ENCODE measurements around the gene OR8B8. TPM values are rescaled to one million over a fixed set of nuclear protein-coding genes. Genes with fewer than 3 reads are reported as not detected.

The OR8B8 gene
- polyA plus RNA-seq, 1 experiment: not detected

GRCh38 chr11:124481365-124482323, 36.1 kb upstream of the OR8B8 start:
- TF ChIP-seq, protein P1, sequence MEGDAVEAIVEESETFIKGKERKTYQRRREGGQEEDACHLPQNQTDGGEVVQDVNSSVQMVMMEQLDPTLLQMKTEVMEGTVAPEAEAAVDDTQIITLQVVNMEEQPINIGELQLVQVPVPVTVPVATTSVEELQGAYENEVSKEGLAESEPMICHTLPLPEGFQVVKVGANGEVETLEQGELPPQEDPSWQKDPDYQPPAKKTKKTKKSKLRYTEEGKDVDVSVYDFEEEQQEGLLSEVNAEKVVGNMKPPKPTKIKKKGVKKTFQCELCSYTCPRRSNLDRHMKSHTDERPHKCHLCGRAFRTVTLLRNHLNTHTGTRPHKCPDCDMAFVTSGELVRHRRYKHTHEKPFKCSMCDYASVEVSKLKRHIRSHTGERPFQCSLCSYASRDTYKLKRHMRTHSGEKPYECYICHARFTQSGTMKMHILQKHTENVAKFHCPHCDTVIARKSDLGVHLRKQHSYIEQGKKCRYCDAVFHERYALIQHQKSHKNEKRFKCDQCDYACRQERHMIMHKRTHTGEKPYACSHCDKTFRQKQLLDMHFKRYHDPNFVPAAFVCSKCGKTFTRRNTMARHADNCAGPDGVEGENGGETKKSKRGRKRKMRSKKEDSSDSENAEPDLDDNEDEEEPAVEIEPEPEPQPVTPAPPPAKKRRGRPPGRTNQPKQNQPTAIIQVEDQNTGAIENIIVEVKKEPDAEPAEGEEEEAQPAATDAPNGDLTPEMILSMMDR (IDR thresholded peaks at IDR 0.05; ENCODE audit: low read depth, low read length): no peak
- peak; percentile 10 for DNase-seq (ENCODE audit: low read depth, low spot score)
- Histone ChIP-seq H3K9me3 (ENCODE audit: control insufficient read depth, insufficient read depth, low read length) (no peaks in the 10 kb centered on the region), H3K27me3 (ENCODE audit: control insufficient read depth, insufficient read depth, low read length) (no peaks in the 10 kb centered on the region), H3K4me3 (ENCODE audit: low read depth, low read length) (peak overlapping the region; percentile 39), H3K27ac (ENCODE audit: low read depth, low read length) (no peak overlapping the region)
- ChIA-PET POLR2A (no interaction called here), CTCF (interaction anchor here (1.2 to 1.5 kb wide), 2 partner anchors 66 to 79 kb away, joined by 15 to 16 read pairs; no protein-coding TSS in a partner anchor)

- TF ChIP-seq, protein P1 (IDR thresholded peaks at IDR 0.05; ENCODE audit: low read depth, low read length): no peak
- ChIA-PET POLR2A (no interaction called here), CTCF (no interaction called here)
- Histone ChIP-seq H3K27me3 (ENCODE audit: control insufficient read depth, insufficient read depth, low read length) (no peaks in the 10 kb centered on the region), H3K9me3 (ENCODE audit: control insufficient read depth, insufficient read depth, low read length) (no peaks in the 10 kb centered on the region), H3K27ac (ENCODE audit: low read depth, low read length) (no peak overlapping the region), H3K4me3 (ENCODE audit: low read depth, low read length) (no peak overlapping the region)
- no peak for DNase-seq (ENCODE audit: low read depth, low spot score)
Measured at GRCh38 chr11:124479561-124479960, 34.1 kb upstream of the OR8B8 start.

GRCh38 chr11:124475265-124475664, 29.8 kb upstream of the OR8B8 start:
- Histone ChIP-seq H3K4me3 (ENCODE audit: low read depth, low read length) (no peak overlapping the region), H3K27ac (ENCODE audit: low read depth, low read length) (no peak overlapping the region), H3K9me3 (ENCODE audit: control insufficient read depth, insufficient read depth, low read length) (no peaks in the 10 kb centered on the region), H3K27me3 (ENCODE audit: control insufficient read depth, insufficient read depth, low read length) (no peaks in the 10 kb centered on the region)
- DNase-seq (ENCODE audit: low read depth, low spot score): no peak
- POLR2A ChIA-PET: no interaction called here
- TF ChIP-seq, protein P1 (IDR thresholded peaks at IDR 0.05; ENCODE audit: low read depth, low read length): no peak
- CTCF ChIA-PET: interaction anchor here (0.6 to 1.4 kb wide), 2 partner anchors 73 to 363 kb away, joined by 3 to 8 read pairs; no protein-coding TSS in a partner anchor

GRCh38 chr11:124474779-124475178, 29.3 kb upstream of the OR8B8 start:
- CTCF ChIA-PET: interaction anchor here (0.8 to 1.4 kb wide), 2 partner anchors 13 to 72 kb away, joined by 3 to 8 read pairs; no protein-coding TSS in a partner anchor

More at GRCh38 chr11:124474779-124475178, 29.3 kb upstream of the OR8B8 start:
- Histone ChIP-seq H3K27me3 (ENCODE audit: control insufficient read depth, insufficient read depth, low read length) (no peaks in the 10 kb centered on the region), H3K9me3 (ENCODE audit: control insufficient read depth, insufficient read depth, low read length) (no peaks in the 10 kb centered on the region), H3K4me3 (ENCODE audit: low read depth, low read length) (no peak overlapping the region), H3K27ac (ENCODE audit: low read depth, low read length) (no peak overlapping the region)
- POLR2A ChIA-PET: no interaction called here
- TF ChIP-seq, protein P1 (IDR thresholded peaks at IDR 0.05; ENCODE audit: low read depth, low read length): no peak
- no peak for DNase-seq (ENCODE audit: low read depth, low spot score)
